GM20000 (cell line): ENCODE data around the gene CD302.
"Not testable (repeated sequence)": the region's sequence is repeated elsewhere in the genome, so short reads cannot be mapped to it uniquely, and the experiment has no call there.

Experiments
- DNase-seq: peaks from one replicate; pipeline ENCODE4 v3.0.0; 2012; ENCODE audit warnings: low spot score
- CTCF ChIP-seq: IDR thresholded peaks from 2 replicates; pipeline ENCODE4 v1.5.1; 2012; ENCODE audit warnings: mild to moderate bottlenecking, control low read depth; ENCODE audit errors: extremely low read depth, missing control alignments

Gene CD302

DNA sequence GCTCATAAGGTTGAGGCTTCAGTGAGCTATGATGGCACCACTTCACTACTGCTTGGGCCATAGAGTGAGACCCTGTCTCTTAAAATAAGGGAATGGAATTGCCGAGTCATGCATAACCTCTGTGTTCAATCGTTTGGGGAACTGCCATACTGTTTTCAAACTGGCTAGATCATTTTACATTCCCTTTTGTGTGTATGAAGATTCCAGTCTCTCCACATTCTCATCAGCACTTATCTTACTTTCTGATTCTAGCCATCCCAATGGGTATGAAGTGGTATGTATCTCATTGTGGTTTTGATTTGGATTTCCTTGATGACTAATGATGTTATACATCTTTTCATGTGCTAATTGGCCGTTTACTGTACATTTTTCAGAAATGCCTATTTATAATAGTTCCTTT is 62.0 kb downstream of the CD302 start:
- TF ChIP-seq CTCF = no peak
- no peak for DNase-seq

GRCh38 chr2:159735648-159736047 is 62.4 kb downstream of the CD302 start:
- no peak for DNase-seq
- TF ChIP-seq CTCF = no peak

DNA sequence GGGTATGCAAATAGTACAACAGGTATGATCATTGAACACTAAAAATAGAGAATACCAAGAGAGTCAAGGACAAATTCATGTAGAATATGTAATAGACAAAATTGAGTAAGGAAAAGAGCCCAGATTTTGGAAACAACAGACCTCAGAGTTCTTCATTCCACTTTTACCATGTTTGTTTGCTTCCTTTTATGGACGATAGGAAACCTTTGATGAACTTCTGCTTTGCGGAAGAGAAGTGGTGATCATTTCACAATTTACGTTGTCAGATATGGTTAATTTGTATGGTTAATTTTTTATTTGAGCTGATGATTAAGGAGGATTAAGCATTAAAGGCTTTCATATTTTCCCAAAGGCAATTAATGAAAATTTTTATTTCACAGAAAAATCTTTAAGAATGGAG is 69.4 kb downstream of the CD302 start:
- TF ChIP-seq CTCF = no peak
- DNase-seq = no peak

GRCh38 chr2:159725713-159726112 is 72.3 kb downstream of the CD302 start:
- TF ChIP-seq CTCF = no peak
- no peak for DNase-seq

GRCh38 chr2:159724795-159725572 is 73.0 kb downstream of the CD302 start:
- not testable (repeated sequence) for DNase-seq

GRCh38 chr2:159722580-159722979 is 75.4 kb downstream of the CD302 start:
- no peak for TF ChIP-seq CTCF
- no peak for DNase-seq

GRCh38 chr2:159720676-159721075 is 77.3 kb downstream of the CD302 start:
- TF ChIP-seq CTCF = no peak
- no peak for DNase-seq
